Tibial nerve (tissue), 3 donors: Measurements from ENCODE around the gene KRTAP1-1.

Source experiments
- POLR2A ChIP-seq, 2 donors: fragments of 450-650 bp; IDR thresholded peaks; one replicate each; pipeline ENCODE4 v1.6.1; 2017; ENCODE audit warnings: antibody characterized with exemption in 2 of 2, mild to moderate bottlenecking in 2 of 2, moderate library complexity in 2 of 2
- TF ChIP-seq, protein P1 (sequence below), 5 experiments: fragments of 200-600 bp in 3 of 5; fragments of 450-650 bp in 2 of 5; sonication (generic) in 3 of 5; IDR thresholded peaks; one replicate each; pipeline ENCODE4 v1.5.1; 2016 to 2019; ENCODE audit warnings: antibody characterized with exemption in 5 of 5, mild to moderate bottlenecking in 3 of 5, moderate library complexity in 2 of 5

DNA sequence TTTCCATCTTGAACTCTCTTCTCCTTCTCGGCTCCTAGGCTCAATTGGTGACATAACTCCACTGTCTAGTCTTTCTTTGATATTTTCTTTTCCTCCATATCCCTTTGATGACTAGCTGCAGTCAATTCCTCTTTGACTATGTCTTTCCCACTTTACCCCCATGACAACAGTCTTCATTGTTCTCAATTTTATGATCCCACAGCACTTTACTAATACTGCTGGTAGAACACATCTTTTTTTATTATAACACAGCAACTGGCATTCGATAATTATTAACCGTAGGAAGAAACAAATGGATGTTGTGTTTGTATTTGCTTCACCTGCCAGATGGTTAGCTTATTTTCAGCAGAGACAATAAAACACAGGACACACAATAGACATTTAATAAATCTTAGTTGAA is 48.6 kb downstream of the KRTAP1-1 start:
- TF ChIP-seq, protein P1, sequence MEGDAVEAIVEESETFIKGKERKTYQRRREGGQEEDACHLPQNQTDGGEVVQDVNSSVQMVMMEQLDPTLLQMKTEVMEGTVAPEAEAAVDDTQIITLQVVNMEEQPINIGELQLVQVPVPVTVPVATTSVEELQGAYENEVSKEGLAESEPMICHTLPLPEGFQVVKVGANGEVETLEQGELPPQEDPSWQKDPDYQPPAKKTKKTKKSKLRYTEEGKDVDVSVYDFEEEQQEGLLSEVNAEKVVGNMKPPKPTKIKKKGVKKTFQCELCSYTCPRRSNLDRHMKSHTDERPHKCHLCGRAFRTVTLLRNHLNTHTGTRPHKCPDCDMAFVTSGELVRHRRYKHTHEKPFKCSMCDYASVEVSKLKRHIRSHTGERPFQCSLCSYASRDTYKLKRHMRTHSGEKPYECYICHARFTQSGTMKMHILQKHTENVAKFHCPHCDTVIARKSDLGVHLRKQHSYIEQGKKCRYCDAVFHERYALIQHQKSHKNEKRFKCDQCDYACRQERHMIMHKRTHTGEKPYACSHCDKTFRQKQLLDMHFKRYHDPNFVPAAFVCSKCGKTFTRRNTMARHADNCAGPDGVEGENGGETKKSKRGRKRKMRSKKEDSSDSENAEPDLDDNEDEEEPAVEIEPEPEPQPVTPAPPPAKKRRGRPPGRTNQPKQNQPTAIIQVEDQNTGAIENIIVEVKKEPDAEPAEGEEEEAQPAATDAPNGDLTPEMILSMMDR (IDR thresholded peaks at IDR 0.05): no peak
- no peak for TF ChIP-seq POLR2A (IDR thresholded peaks at IDR 0.05)
